ENCODE results near the gene PNPO.

The PNPO gene

GRCh38 chr17:47941246-47942095 is at the start of gene PNPO:
Gene PNPO, plus strand, starts transcription at chr17:47941571. Its CDS starts 105 bp downstream, at chr17:47941676.
- Mint-ChIP-seq H3K4me1 (peaks cover 61% of the 10 kb centered on the region), H3K9me3 (peaks cover 4% of the 10 kb centered on the region), H3K4me3 (peak within 1 kb of the TSS; percentile 86), H3K36me3 (peaks cover 16% of the 10 kb centered on the region), H3K27ac (peak within 1 kb of the TSS; percentile 88), H3K27me3 (no peaks in the 10 kb centered on the region)
- ATAC-seq: peak; percentile 98

- peaks cover 55% of the 10 kb centered on the region for H3K4me1 Mint-ChIP-seq
- no peak for ATAC-seq
- H3K27me3 Mint-ChIP-seq: no peaks in the 10 kb centered on the region
- H3K36me3 Mint-ChIP-seq: peaks cover 5% of the 10 kb centered on the region
- H3K9me3 Mint-ChIP-seq: no peaks in the 10 kb centered on the region
- peak overlapping the region; percentile 92 for H3K4me3 Mint-ChIP-seq
- H3K27ac Mint-ChIP-seq: peak overlapping the region; percentile 92
These were observed 46.6 kb upstream of the PNPO start for GRCh38 chr17:47894498-47895346.

GRCh38 chr17:47895347-47895855 is 46.0 kb upstream of the PNPO start:
- Mint-ChIP-seq H3K4me1 (peaks cover 48% of the 10 kb centered on the region), H3K27me3 (no peaks in the 10 kb centered on the region), H3K27ac (peak overlapping the region; percentile 92), H3K9me3 (no peaks in the 10 kb centered on the region), H3K4me3 (peak overlapping the region; percentile 92), H3K36me3 (peaks cover 5% of the 10 kb centered on the region)
- no peak for ATAC-seq

- Mint-ChIP-seq H3K27ac (peak within 1 kb of the TSS; percentile 92), H3K27me3 (no peaks in the 10 kb centered on the region), H3K36me3 (peaks cover 5% of the 10 kb centered on the region), H3K4me3 (peak within 1 kb of the TSS; percentile 92), H3K4me1 (peaks cover 48% of the 10 kb centered on the region), H3K9me3 (no peaks in the 10 kb centered on the region)
- ATAC-seq: peak; percentile 97
These were observed 45.3 kb upstream of the PNPO start, which contains the start of gene SP2 for GRCh38 chr17:47895856-47896671. Gene SP2, plus strand, starts transcription at chr17:47896236. Its CDS starts 51 bp downstream, at chr17:47896287.

GRCh38 chr17:47896672-47897490 is 44.5 kb upstream of the PNPO start:
- H3K9me3 Mint-ChIP-seq: no peaks in the 10 kb centered on the region
- H3K27ac Mint-ChIP-seq: peak overlapping the region; percentile 92
- ATAC-seq: no peak

GRCh38 chr17:47897561-47897960 is 43.8 kb upstream of the PNPO start:
- Mint-ChIP-seq H3K9me3 (no peaks in the 10 kb centered on the region), H3K4me3 (peak overlapping the region; percentile 86), H3K27ac (peak overlapping the region; percentile 92), H3K36me3 (peaks cover 17% of the 10 kb centered on the region), H3K4me1 (peaks cover 51% of the 10 kb centered on the region), H3K27me3 (no peaks in the 10 kb centered on the region)
- no peak for ATAC-seq

More at GRCh38 chr17:47896672-47897490, 44.5 kb upstream of the PNPO start:
- Mint-ChIP-seq H3K4me3 (peak overlapping the region; percentile 86), H3K27me3 (no peaks in the 10 kb centered on the region), H3K4me1 (peaks cover 46% of the 10 kb centered on the region), H3K36me3 (peaks cover 11% of the 10 kb centered on the region)

- no peaks in the 10 kb centered on the region for H3K27me3 Mint-ChIP-seq
- H3K9me3 Mint-ChIP-seq: no peaks in the 10 kb centered on the region
- ATAC-seq: no peak
- peaks cover 22% of the 10 kb centered on the region for H3K36me3 Mint-ChIP-seq
- no peak overlapping the region for H3K27ac Mint-ChIP-seq
- peaks cover 51% of the 10 kb centered on the region for H3K4me1 Mint-ChIP-seq
- H3K4me3 Mint-ChIP-seq: no peak overlapping the region
These were observed 43.1 kb upstream of the PNPO start for GRCh38 chr17:47898241-47898640.

GRCh38 chr17:47899643-47900042 is 41.7 kb upstream of the PNPO start:
- ATAC-seq: no peak
- Mint-ChIP-seq H3K27ac (no peak overlapping the region), H3K27me3 (no peaks in the 10 kb centered on the region), H3K4me1 (peaks cover 39% of the 10 kb centered on the region), H3K36me3 (peaks cover 28% of the 10 kb centered on the region), H3K9me3 (no peaks in the 10 kb centered on the region), H3K4me3 (no peak overlapping the region)

- peaks cover 48% of the 10 kb centered on the region for H3K4me1 Mint-ChIP-seq
- no peak overlapping the region for H3K4me3 Mint-ChIP-seq
- peaks cover 37% of the 10 kb centered on the region for H3K36me3 Mint-ChIP-seq
- no peak for ATAC-seq
- H3K27me3 Mint-ChIP-seq: no peaks in the 10 kb centered on the region
- peak overlapping the region; percentile 4 for H3K27ac Mint-ChIP-seq
- no peaks in the 10 kb centered on the region for H3K9me3 Mint-ChIP-seq
These were observed 39.9 kb upstream of the PNPO start for GRCh38 chr17:47901423-47901822.

- Mint-ChIP-seq H3K27ac (peak overlapping the region; percentile 4), H3K9me3 (no peaks in the 10 kb centered on the region), H3K4me1 (peaks cover 48% of the 10 kb centered on the region), H3K36me3 (peaks cover 43% of the 10 kb centered on the region), H3K27me3 (no peaks in the 10 kb centered on the region), H3K4me3 (no peak overlapping the region)
- no peak for ATAC-seq
These were observed 39.2 kb upstream of the PNPO start for GRCh38 chr17:47902039-47902744.

GRCh38 chr17:47905221-47905733 is 36.1 kb upstream of the PNPO start:
- H3K27me3 Mint-ChIP-seq: no peaks in the 10 kb centered on the region
- peaks cover 36% of the 10 kb centered on the region for H3K4me1 Mint-ChIP-seq
- H3K9me3 Mint-ChIP-seq: no peaks in the 10 kb centered on the region
- ATAC-seq: no peak
- peaks cover 38% of the 10 kb centered on the region for H3K36me3 Mint-ChIP-seq
- H3K4me3 Mint-ChIP-seq: no peak overlapping the region
- no peak overlapping the region for H3K27ac Mint-ChIP-seq

GRCh38 chr17:47906443-47906842 is 34.9 kb upstream of the PNPO start:
- Mint-ChIP-seq H3K27ac (no peak overlapping the region), H3K27me3 (no peaks in the 10 kb centered on the region), H3K4me1 (peaks cover 35% of the 10 kb centered on the region), H3K36me3 (peaks cover 37% of the 10 kb centered on the region), H3K4me3 (no peak overlapping the region), H3K9me3 (no peaks in the 10 kb centered on the region)
- no peak for ATAC-seq

- Mint-ChIP-seq H3K27me3 (no peaks in the 10 kb centered on the region), H3K4me1 (peaks cover 24% of the 10 kb centered on the region), H3K9me3 (no peaks in the 10 kb centered on the region), H3K36me3 (peaks cover 29% of the 10 kb centered on the region), H3K4me3 (no peak overlapping the region), H3K27ac (no peak overlapping the region)
- ATAC-seq: no peak
These were observed 33.3 kb upstream of the PNPO start for GRCh38 chr17:47907932-47908562.
